ENCODE measurements around the gene PSMD5.

The PSMD5 gene

GRCh38 chr9:120768247-120768646 lies 74.5 kb downstream of the PSMD5 start:
- no peak for TF ChIP-seq CTCF (IDR thresholded peaks at IDR 0.05; ENCODE audit: low read length, missing control alignments)
- DNase-seq (ENCODE audit: low read depth): no peak
- H3K4me3 ChIP-seq (replicated peaks; ENCODE audit: low read depth, low read length): no peak overlapping the region

- no peak for TF ChIP-seq CTCF (IDR thresholded peaks at IDR 0.05; ENCODE audit: low read length, missing control alignments)
Observed at GRCh38 chr9:120767451-120767850, 75.3 kb downstream of the PSMD5 start.

More at GRCh38 chr9:120767451-120767850, 75.3 kb downstream of the PSMD5 start:
- no peak for DNase-seq (ENCODE audit: low read depth)
- H3K4me3 ChIP-seq (replicated peaks; ENCODE audit: low read depth, low read length): no peak overlapping the region

Data from fibroblast of pulmonary artery (primary cell).